Peyer's patch (tissue), 4 donors: ENCODE data around the gene LHFPL2. TPM values are rescaled to one million over a fixed set of nuclear protein-coding genes. Genes with fewer than 3 reads are reported as not detected.

Source experiments
- DNase-seq, 3 donors: peaks; one replicate each; pipeline ENCODE4 v3.0.0-alpha.2; 2017 to 2019
- H3K27ac ChIP-seq, 4 donors: fragments of 200-600 bp; sonication (generic); one replicate each; pipeline ENCODE4 v1.5.1; 2016 to 2019
- H3K27me3 ChIP-seq, 2 donors: fragments of 200-600 bp; sonication (generic); one replicate each; pipeline ENCODE4 v1.5.1; 2019
- H3K36me3 ChIP-seq, 3 donors: fragments of 200-600 bp; sonication (generic); one replicate each; pipeline ENCODE4 v1.5.1; 2016 to 2019
- H3K4me1 ChIP-seq, 4 donors: fragments of 200-600 bp; sonication (generic); one replicate each; pipeline ENCODE4 v1.5.1; 2016 to 2019
- H3K4me3 ChIP-seq, 4 donors: fragments of 200-600 bp; sonication (generic); 1 replicate in 3 of 4; 2 replicates in 1 of 4; pipeline ENCODE4 v1.5.1; 2016 to 2019; ENCODE audit warnings: mild to moderate bottlenecking in 1 of 4
- H3K9me3 ChIP-seq, 4 donors: fragments of 200-600 bp; sonication (generic); one replicate each; pipeline ENCODE4 v1.5.1; 2016 to 2019; ENCODE audit warnings: mild to moderate bottlenecking in 1 of 4
- CTCF ChIP-seq, 6 experiments: fragments of 450-650 bp in 4 of 6; fragments of 200-600 bp in 2 of 6; sonication (generic) in 1 of 6; IDR thresholded peaks; one replicate each; pipeline ENCODE4 v1.5.1; 2017 to 2019; ENCODE audit warnings: antibody characterized with exemption in 6 of 6, mild to moderate bottlenecking in 3 of 6, moderate library complexity in 1 of 6
- POLR2A ChIP-seq, 2 donors: fragments of 450-650 bp; IDR thresholded peaks; one replicate each; pipeline ENCODE4 v1.5.1; 2017; ENCODE audit warnings: antibody characterized with exemption in 2 of 2, mild to moderate bottlenecking in 2 of 2, moderate library complexity in 2 of 2
- total RNA-seq, 4 donors: library from RNA; depleted of rRNA; stranded (reverse); fragments of >200 nt; gene quantifications; one replicate each; pipeline ENCODE4 v1.1.0, GENCODE V29; 2016

Gene LHFPL2
- total RNA-seq, 4 donors from 2014 or later = 22.3 to 63.4 (median 55.7) TPM

GRCh38 chr5:78591972-78592700, 56.4 kb downstream of the LHFPL2 start:
- no peak for TF ChIP-seq POLR2A (IDR thresholded peaks at IDR 0.05)
- no peak for TF ChIP-seq CTCF (IDR thresholded peaks at IDR 0.05)
- no peaks in the 10 kb centered on the region for H3K27me3 ChIP-seq
- no peaks in the 10 kb centered on the region for H3K36me3 ChIP-seq
- peak overlapping the region in 2 of 4 donors; percentile 48 to 64 for H3K27ac ChIP-seq
- no peaks in the 10 kb centered on the region for H3K9me3 ChIP-seq
- H3K4me3 ChIP-seq = no peak overlapping the region
- no peak for DNase-seq
- peaks cover 0 to 50% (median 2%) of the 10 kb centered on the region in 4 donors for H3K4me1 ChIP-seq

- TF ChIP-seq CTCF (IDR thresholded peaks at IDR 0.05) (no peak), POLR2A (IDR thresholded peaks at IDR 0.05) (no peak)
Measured at GRCh38 chr5:78591138-78591612, 57.4 kb downstream of the LHFPL2 start.

GRCh38 chr5:78589923-78590322, 58.6 kb downstream of the LHFPL2 start:
- Histone ChIP-seq H3K9me3 (no peaks in the 10 kb centered on the region), H3K27me3 (no peaks in the 10 kb centered on the region), H3K36me3 (no peaks in the 10 kb centered on the region), H3K4me3 (no peak overlapping the region), H3K4me1 (peaks cover 0 to 35% (median 0%) of the 10 kb centered on the region in 4 donors), H3K27ac (no peak overlapping the region)
- no peak for TF ChIP-seq POLR2A (IDR thresholded peaks at IDR 0.05)
- no peak for TF ChIP-seq CTCF (IDR thresholded peaks at IDR 0.05)
- DNase-seq = no peak

More at GRCh38 chr5:78591138-78591612, 57.4 kb downstream of the LHFPL2 start:
- no peaks in the 10 kb centered on the region for H3K9me3 ChIP-seq
- no peaks in the 10 kb centered on the region for H3K36me3 ChIP-seq
- no peaks in the 10 kb centered on the region for H3K27me3 ChIP-seq
- no peak overlapping the region for H3K4me3 ChIP-seq
- peak overlapping the region in 2 of 4 donors; percentile 48 to 64 for H3K27ac ChIP-seq
- peaks cover 0 to 41% (median 2%) of the 10 kb centered on the region in 4 donors for H3K4me1 ChIP-seq
- DNase-seq = no peak

GRCh38 chr5:78588507-78588906, 60.1 kb downstream of the LHFPL2 start:
- Histone ChIP-seq H3K9me3 (no peaks in the 10 kb centered on the region), H3K27ac (peak overlapping the region in 1 of 4 donors; percentile 4), H3K4me1 (peaks cover 0 to 21% (median 0%) of the 10 kb centered on the region in 4 donors), H3K27me3 (no peaks in the 10 kb centered on the region), H3K36me3 (no peaks in the 10 kb centered on the region), H3K4me3 (no peak overlapping the region)
- TF ChIP-seq POLR2A (IDR thresholded peaks at IDR 0.05) = no peak
- no peak for TF ChIP-seq CTCF (IDR thresholded peaks at IDR 0.05)
- DNase-seq = no peak

- DNase-seq = no peak
- TF ChIP-seq POLR2A (IDR thresholded peaks at IDR 0.05) (no peak), CTCF (IDR thresholded peaks at IDR 0.05) (no peak)
- Histone ChIP-seq H3K27me3 (no peaks in the 10 kb centered on the region), H3K4me1 (peaks cover 0 to 15% (median 0%) of the 10 kb centered on the region in 4 donors), H3K27ac (peak overlapping the region in 1 of 4 donors; percentile 4), H3K9me3 (no peaks in the 10 kb centered on the region), H3K4me3 (no peak overlapping the region), H3K36me3 (no peaks in the 10 kb centered on the region)
Measured at GRCh38 chr5:78587775-78588291, 60.7 kb downstream of the LHFPL2 start.
